PC-3 (cell line): Measurements from ENCODE around the gene ARHGAP11A.

ENCODE experiments used
- EZH2 ChIP-seq: fragments of 300-600 bp; sonication (generic); IDR thresholded peaks from one replicate; pipeline ENCODE4 v1.6.1; 2017; ENCODE audit warnings: antibody characterized with exemption, mild to moderate bottlenecking, low read length; ENCODE audit not compliant: unreplicated experiment
- EZH2phosphoT487 ChIP-seq: fragments of 300-600 bp; sonication (generic); IDR thresholded peaks from 2 replicates; pipeline ENCODE4 v1.6.1; 2018; ENCODE audit warnings: mild to moderate bottlenecking, antibody characterized with exemption, low read length, borderline replicate concordance
- TF ChIP-seq, protein P1 (sequence below): fragments of 300-600 bp; sonication (generic); conservative IDR thresholded peaks from 2 replicates; pipeline ENCODE4 v1.5.1; 2017; ENCODE audit warnings: antibody characterized with exemption, low read depth, mild to moderate bottlenecking, low read length

DNA sequence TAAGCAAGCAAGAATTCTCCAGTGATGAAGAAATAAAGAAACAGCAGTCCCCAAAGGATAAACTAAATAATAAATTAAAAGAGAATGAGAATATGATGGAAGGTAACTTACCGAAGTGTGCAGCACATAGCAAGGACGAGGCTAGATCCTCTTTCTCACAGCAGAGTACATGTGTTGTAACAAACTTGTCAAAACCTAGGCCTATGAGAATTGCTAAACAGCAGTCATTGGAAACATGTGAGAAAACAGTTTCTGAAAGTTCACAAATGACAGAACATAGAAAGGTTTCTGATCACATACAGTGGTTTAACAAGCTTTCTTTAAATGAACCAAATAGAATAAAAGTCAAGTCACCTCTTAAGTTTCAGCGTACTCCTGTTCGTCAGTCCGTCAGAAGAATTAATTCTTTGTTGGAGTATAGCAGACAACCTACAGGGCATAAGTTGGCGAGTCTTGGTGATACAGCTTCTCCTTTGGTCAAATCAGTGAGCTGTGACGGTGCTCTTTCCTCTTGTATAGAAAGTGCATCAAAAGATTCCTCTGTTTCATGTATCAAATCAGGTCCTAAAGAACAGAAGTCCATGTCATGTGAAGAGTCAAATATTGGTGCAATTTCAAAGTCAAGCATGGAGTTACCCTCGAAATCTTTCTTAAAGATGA, 21.7 kb downstream of the ARHGAP11A start:
- TF ChIP-seq, protein P1, sequence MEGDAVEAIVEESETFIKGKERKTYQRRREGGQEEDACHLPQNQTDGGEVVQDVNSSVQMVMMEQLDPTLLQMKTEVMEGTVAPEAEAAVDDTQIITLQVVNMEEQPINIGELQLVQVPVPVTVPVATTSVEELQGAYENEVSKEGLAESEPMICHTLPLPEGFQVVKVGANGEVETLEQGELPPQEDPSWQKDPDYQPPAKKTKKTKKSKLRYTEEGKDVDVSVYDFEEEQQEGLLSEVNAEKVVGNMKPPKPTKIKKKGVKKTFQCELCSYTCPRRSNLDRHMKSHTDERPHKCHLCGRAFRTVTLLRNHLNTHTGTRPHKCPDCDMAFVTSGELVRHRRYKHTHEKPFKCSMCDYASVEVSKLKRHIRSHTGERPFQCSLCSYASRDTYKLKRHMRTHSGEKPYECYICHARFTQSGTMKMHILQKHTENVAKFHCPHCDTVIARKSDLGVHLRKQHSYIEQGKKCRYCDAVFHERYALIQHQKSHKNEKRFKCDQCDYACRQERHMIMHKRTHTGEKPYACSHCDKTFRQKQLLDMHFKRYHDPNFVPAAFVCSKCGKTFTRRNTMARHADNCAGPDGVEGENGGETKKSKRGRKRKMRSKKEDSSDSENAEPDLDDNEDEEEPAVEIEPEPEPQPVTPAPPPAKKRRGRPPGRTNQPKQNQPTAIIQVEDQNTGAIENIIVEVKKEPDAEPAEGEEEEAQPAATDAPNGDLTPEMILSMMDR = no peak
- no peak for TF ChIP-seq EZH2
- TF ChIP-seq EZH2phosphoT487 = no peak
